HG03432 (cell line): ENCODE results near the gene ATP6AP1.
A peak's percentile ranks its signal among the peaks of the same experiment; 100 is the strongest.

ENCODE experiments used
- ATAC-seq: cut with Tn5 transposase; IDR thresholded peaks from one replicate; pipeline ENCODE4 v1.9.1; 2021; ENCODE audit warnings: mild to moderate bottlenecking, moderate library complexity; ENCODE audit not compliant: unreplicated experiment

Gene ATP6AP1

DNA sequence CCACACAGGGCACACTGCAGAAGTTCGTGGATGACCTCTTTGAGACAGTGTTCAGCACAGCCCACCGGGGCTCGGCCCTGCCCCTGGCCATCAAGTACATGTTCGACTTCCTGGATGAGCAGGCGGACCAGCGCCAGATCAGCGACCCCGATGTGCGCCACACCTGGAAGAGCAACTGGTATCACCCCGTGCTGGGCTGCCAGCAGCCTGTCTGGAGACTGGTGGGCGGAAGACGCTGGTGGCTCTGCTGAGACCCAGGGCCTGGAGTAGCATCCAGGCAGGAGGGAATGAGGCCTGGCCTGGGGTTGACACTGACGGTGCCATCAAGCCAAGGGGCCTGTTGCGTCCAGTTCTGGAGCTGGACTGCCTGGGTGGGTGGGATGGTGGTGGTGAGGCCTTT is 42.0 kb downstream of the ATP6AP1 start:
- ATAC-seq, result no peak

DNA sequence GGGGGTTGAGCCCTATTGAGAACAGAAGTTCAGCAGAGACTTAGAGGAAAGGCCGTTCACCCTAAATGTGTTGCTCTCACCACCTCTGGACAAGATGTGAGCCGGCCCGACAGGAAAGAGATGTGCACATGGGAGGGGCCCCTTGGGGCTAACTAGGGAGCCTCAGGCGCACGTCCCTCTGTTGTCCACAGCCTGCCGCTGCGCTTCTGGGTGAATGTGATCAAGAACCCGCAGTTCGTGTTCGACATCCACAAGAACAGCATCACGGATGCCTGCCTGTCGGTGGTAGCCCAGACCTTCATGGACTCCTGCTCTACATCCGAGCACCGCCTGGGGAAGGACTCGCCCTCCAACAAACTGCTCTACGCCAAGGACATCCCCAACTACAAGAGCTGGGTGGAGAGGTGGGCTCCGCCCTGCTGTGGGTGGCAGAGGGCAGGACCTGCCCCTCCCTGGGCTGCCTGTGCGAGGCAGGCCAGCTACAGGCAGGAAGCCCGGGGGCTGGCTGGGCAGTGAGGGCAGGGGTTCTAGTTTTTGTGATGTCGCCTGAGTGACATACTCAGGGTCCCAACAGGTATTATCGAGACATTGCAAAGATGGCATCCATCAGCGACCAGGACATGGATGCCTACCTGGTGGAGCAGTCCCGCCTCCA is 42.6 kb downstream of the ATP6AP1 start:
- no peak for ATAC-seq

DNA sequence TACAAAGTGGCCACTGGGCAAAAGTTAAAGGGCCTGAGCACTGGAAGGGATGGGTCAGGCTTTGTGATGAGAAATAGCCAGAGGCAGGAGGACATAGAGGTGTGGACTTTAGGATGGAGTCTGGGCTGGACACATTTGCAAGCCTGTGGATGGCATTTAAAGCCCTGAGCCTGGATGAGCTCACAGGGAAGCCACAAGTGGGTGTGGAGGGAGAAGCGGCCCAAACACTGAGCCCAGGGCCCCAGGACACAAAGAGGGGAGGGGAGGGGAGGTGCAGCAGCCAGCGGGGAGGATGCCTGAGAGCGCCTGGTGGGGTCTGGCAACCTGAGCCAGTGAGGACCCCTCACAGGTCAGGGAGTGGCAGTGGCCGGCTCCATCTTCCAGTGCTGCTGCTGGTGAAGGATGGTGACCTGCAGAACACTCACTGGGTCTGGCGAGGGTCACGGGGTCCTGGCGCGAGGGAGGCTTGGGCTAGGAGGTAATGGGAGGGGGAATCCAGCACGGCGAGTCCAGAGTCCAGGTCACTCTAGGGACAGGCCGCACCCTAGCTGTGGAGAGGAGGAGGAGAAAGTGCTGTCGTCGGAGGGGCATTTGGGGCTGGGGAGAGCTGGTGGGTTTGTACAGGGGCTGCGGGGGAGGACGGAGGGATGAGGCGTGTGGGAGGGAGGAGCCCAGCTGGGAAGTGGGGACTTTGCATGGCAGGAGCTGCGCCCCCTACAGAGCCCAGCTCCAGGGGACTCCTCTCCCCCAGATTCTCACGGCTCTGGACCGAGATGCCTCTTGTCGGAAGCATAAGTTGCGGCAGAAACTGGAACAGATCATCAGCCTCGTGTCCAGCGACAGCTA is 43.6 kb downstream of the ATP6AP1 start:
- no peak for ATAC-seq

DNA sequence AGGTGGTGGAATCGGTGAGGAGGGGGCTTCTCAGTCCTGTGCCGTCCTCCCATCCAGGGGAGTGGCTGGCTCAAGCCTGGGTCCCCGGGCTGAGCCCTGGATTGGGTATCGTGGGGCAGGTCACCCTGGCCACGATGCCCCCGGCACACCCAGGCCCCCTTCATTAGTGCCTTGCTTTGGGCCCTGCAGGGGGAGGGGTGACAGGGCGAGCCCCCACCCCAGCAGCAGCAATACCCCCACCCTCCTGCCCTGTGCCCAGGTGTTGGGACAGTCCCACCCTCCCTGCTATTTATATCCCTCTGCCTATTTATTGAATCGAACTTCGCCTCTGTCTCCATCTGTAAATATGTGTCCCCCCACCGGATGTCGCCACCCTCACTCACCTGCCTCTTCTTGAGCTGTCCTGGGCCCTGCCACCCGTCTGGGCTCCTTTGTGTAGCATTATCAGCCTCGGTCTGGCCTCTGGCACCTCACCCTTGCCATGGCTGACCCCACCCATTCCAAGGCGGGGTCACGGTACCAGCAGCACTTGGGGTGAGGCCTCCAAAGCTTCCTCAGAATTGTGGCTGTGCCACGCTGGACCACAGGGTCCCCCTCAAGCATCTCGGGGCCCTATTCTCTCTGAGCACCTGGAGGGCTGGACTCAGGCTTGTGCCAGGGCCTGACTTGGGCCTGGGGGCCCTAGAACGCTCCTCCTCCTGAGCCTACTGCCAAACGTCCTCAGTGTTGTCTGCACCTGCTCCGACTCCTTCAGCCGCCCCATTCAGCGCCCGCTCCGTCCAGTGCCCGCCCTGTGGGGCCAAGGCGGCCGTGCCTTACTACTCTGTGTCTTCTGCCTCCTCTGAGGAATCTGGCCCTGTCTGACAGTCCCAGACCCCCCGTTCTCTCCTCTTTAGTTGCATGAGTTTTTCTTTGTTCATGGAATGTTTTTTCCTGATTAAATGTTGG is 44.5 kb downstream of the ATP6AP1 start:
- no peak for ATAC-seq

DNA sequence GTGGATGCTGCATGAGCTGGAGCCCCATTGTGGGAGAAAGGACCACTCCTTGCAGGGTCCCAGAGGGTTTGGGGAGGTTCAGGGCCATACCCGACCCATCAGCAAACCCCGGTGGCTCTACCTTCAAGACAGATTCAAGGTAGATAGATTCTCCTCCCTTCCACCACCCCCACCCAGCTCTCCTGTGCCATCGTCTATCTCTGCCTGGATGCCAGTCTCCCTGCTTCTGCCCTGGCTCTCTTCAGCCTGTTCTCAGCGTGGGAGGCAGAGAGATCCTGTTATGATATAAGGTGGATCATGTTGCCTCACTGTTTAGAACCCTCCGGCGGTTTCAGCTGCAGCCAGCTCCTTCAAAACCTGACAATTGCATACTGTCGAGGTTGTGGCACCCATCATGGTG is 45.2 kb downstream of the ATP6AP1 start:
- ATAC-seq, result no peak

DNA sequence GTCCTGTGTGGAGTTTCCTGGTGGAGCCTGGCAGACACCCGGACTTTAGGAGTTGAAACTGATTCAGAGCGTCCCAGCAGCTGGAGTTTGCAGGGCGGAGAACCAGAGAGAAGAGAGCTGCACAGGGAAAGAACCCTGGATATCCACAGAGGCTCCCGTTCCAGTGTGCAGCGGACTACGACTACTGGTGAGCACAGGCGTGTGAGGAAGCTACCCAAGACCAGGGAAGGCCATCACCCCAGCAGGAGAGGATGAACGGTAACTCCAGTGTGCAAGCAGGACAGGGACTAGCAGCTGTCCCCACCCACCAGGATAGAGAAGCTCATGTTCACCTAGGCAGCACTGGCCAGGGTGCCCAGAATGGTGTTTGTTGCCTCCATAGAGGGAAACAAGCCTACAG is 48.3 kb downstream of the ATP6AP1 start:
- no peak for ATAC-seq

DNA sequence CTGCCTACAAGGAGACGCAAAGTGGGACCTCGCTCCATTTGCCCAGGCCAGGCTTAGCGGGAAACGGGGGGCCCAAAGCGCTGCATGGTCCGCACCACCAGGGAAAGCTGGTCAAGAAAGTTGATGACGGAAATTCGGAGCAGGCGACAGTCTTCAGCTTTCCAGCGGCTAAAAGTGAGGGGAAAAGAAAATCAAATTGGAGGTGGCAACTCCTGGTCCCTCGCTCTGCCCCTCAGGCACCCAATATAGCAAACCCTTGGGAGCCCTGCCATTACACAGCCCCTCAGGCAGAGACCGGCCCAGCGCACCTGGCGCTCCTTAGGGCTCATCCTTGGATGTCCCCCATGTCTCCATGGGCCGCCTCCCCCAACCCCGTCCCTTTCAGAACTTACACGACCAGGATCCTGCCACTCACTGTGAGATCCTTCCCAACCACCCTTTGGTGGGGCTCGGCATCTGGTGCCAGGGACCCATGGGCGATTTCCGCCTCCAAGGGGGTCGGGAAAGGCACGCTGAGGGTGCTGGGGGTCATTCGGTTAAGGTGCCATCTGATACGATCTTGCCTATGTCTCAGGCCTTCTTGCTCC is 49.5 kb downstream of the ATP6AP1 start:
- no peak for ATAC-seq

DNA sequence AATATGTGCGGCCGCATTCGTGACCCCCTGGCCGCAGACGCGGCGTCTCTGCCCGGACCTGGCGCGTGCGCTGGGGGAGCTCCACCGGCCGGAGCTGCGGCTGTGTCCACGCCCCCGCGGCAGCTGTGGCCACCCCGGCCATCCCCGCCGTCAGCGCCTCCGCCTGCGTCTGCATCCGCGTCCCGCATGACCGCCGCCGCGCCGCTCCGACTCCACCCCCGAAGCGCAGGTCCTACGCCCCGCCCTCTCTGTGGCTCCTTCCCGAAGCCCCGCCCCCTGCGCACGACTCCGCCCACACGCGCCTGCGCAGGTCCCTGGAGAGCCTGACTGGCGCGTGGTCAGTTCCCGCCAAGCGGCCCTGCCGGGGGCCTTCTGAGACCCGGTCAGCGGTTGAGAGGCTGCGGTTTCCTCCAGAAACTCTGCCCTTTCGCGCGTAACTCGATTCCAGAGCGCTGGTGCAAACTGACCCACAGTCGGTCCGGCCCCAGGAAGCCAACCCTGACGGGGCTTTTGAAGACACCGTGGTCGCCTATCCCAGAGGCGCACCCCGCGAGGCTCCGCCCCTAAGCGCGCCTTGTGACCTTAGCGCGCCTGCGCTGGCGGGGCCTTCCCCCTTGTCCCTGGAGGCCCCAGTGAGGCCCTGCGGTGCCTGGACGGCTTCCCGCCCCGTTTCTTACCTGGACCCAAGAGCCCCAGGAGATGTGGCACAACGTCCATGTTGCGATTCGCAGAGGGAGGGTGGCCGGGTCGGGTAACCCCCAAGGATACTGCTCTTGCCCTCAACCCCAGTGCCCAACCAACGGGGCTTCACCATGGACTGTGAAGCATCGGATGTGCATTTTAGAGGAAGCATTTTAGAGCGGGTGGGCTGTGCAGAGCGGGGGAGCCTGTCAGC is 50.5 kb downstream of the ATP6AP1 start, which contains the start of gene LAGE3:
Gene LAGE3, minus strand, starts transcription at position 554 of the 895 bp plus-strand sequence. Its CDS starts 366 bp downstream, at position 188.
- ATAC-seq, result peak; percentile 90

DNA sequence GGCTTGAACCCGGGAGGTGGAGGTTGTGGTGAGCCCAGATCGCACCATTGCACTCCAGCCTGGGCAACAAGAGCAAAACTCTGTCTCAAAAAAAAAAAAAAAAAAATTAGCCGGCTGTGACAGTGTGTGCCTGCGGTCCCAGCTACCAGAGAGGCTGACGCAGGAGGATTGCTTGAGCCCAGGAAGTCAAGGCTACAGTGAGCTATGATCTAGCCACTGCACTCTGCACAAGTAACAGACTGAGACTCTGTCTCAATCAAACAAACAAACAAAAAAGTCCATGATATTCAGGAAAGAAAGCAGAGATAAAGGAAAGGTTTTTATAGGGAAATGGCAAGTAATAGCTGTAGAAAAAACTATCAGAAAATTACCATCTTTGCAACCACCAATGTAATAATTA is 52.7 kb downstream of the ATP6AP1 start:
- ATAC-seq, result no peak

DNA sequence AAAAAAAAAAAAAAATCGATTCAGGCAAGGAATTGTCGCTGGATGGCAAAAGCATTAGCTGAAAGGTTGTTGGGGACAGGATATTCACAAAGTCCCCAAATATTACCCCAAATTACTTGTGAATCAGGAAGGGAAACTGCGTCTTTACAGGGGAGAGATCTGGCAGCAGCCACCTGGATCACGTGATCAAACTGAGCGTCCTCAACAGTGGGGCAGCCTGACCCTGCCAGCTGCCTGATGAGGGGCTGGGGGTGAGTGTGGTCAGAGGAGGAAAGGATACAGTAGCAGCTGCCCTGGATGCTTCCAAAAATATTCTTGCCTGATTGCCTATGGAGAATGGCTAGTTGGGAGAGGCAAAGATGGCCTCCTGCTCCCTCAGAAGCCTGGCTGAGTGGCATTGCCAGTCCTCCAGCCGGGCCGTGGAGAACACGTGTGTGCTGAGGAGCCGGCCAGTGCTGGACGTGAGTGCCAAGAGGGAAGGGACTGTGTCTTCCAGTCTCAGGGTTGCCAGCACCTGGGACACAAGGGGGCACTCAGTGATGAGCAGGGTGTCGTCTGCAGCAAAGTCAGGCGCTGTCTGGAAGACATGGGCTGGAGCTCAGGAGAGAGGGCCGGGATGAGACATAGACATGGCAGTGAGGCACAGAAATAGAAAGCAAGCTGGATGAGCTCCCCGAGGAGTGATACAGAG is 53.6 kb downstream of the ATP6AP1 start:
- no peak for ATAC-seq

DNA sequence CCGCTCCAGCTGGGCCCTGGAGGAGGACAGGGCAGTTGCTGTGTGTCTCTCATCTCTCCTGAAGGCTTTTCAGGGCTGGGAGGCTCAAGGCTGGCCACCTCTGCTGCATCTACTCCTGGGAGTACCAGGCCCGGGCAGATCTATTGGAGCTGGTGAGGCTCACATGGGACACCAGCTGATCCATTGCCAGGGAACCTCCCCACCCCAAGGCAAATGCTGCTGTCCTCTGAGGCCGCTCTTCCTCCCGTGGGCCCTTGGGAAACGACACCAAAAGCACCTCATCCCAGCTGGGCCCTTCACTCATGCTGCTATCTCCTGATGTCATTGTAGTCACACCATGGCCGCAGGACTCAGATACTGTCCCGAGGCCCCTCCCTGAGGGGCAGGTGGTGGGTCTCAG is 54.3 kb downstream of the ATP6AP1 start:
- ATAC-seq, result no peak

DNA sequence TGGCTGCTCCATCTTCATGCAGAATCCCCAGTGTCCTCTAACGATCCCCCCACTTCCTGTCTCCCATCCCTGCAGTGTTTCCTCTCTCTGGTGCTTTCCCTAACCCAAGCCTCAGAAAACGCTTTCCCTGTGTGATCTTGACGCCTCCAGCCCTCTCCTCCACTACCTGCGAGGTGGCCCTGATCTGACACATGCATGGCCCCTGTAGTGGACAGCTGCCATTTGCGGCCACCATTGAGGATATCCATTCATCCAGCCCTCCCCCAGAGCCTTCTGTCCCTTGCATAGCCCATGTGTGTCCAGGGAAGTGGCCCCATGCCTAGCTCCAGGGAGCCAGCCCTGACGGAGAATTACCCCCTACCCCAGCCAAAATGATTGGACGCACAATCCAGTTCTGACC is 54.8 kb downstream of the ATP6AP1 start:
- no peak for ATAC-seq

DNA sequence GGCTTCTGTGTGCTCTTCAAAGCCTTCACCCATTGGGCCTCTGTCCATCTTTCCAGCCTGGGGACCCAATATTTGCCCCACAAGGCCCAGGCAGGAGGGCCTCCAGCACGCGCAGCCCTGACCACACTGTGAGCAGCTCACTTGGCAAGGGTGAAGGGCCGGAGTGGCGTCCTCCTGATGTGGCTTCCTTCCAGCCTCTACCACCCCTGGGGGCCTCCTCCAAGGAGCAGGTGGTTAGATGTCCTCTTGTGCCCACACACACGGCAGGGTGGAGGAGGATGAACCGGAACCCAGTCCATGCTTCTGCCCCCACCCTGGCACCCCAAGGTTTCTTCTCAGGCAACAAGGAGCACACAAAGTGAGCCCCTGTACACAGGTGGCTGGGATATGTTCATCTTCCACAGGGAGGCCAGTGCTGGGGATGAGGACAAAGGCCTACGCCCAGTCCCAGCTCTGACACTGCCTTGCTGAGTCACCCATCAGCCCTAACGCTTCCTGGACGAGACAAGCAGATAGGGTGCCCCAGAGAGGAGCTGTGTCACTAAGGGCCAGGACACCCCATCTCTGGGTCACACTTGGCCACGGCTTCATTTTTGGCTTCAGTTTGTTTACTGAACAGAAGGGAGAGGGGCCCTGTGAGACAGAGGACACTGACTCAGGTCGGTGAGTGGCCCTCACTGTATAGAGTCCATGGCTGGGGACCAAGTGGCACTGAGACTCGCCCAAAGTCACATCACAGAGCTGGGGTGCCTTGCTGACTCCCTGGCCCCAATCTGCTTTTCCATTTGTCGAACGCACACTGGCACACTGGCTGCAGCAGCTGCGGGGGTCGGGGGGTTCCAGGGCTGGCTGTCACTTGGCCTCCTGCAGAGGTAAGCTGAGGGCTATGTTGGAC is 56.0 kb downstream of the ATP6AP1 start:
- ATAC-seq, result no peak

DNA sequence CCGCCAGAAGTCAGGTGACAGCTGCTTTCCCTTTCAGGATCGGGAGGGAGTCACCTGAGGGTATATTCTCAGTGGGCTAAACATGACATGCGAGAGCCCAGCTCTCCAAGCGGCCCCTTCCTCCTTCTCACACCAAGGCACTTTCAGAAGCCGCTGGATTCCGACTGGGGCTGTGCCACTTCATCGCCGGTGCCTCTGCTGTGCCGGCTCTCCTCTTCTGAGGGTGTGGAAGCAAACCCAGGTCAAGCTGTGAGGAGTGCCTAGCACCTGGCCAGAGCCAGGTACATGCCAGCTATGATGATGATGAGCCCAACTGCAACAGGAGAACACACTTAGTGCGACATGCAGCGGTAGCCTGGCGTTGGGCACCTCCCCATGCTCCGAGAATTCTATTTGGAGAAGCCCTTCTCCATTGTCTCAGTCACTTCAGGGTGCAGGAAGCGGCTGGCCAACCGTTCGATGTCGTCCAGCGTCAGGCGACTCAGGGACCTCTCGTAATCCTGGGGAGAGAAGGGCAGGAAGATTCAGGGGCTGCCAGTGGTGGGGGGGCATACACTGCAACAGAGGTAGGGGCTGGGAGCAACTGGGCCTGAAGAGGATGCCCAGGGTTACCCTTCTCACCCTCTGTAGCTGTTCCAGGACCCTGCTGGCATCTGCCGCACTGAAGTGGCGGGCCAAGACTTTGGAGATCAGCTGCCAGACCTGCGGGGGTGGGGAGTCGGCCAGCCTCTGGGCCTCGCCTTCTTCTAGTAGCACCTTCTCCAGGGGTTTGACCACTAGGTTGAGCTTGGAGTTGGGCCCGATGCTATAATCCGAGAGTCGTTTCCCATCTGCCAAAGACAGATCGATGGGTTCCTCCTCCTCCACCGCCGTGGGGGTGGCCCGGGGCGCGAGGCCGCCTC is 56.9 kb downstream of the ATP6AP1 start:
- no peak for ATAC-seq

DNA sequence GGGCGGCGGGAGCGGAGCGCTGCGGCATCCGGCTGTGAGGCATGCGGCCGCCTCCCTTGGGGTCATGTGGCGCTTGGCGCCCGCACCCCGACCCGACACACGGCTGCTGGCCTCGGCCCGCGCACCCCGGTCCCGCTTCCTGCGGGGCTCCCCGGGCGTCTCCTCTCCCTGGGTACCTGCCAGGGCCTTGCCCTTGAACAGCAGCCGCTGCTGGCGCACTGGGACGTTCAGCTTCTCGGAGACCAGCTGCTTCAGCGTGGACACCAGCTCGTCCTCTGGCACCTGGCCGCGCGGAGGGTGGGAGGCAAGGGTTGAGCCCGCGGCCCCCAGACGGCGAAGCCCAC is 57.5 kb downstream of the ATP6AP1 start:
- no peak for ATAC-seq
